GM18511 (cell line): ENCODE results near the gene POLD1.
"Not testable (repeated sequence)": the region's sequence is repeated elsewhere in the genome, so short reads cannot be mapped to it uniquely, and the experiment has no call there.

Experiments used
- ATAC-seq: cut with Tn5 transposase; IDR thresholded peaks from one replicate; pipeline ENCODE4 v1.9.1; 2021; ENCODE audit warnings: mild to moderate bottlenecking, moderate library complexity; ENCODE audit not compliant: unreplicated experiment

POLD1 gene

DNA sequence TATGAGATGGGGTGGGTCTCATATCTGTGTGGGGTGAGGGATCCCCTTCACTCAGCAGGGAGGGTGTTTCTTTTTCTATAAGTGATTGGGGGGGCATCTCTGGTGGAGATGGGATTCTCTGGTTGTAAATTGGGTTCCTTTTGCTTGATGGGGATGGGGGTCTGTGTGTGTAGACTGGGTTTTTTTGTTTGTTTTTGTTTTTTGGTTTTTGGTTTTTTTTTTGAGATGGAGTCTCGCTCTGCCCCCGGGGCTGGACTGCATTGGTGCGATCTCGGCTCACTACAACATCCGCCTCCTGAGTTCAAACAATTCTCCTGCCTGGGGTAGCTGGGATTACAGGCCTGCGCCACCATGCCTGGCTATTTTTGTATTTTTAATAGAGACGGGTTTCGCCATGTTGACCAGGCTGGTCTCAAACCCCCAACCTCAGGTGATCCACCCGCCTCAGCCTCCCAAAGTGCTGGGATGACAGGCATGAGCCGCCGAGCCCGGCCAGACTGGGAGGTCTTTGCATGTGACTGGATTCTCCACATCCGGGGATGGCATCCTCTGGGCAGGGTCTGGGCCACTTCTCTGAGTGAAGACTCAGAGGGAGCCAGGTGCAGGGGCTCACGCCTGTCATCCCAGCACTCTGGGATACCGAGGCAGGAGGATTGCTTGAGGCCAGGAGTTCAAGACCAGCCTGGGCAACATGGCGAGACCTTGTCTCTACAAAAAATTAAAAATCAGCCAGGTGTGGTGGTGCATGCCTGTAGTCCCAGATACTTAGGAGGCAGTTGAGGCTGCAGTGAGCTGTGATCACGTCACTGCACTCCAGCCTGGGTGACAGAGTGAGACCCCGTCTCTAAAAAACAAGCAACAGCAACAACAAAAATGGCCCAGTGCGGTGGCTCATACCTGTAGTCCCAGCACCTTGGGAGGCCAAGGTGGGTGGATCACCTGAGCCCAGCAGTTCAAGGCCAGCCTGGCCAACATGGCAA, 49.3 kb downstream of the POLD1 start:
- no peak for ATAC-seq

DNA sequence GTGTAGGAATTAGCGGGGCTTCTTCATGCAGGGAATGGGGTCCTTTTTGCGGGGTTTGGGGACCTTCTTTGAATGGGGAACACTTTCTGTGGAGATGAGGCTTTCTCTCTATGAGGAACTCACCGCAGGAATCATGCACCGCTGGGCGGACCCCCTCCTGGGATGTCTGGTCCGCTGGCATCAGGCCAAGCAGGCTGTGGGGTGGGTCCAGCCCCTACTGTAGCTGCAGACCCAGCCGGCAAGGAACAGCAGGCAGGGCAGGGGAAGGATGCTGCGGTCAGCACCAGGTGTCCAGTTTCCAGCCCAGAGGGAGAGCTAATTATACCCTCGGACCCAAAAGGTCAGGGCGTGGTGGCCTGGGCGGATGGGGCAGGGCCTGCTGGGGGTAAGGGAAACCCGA, 50.4 kb downstream of the POLD1 start:
- no peak for ATAC-seq

DNA sequence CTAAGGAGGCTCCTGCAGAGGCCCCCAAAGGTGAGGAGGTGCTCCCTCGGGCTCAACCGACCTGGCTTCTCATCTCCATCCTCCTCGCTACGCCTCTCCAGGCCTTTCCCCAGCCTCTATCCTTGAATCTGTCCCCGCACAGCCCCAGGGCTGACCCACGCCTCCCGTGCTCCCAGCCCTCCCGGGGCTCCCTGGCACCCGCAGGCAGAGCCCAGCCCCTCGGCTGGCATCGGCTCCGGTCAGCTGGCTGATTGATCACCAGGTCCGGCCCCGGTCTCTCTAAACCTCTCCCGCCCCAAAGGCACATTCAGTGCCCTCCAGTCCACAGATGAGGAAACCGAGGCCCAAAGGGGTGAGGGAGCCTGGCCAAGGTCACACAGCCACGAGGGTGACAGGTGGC, 51.1 kb downstream of the POLD1 start:
- no peak for ATAC-seq

DNA sequence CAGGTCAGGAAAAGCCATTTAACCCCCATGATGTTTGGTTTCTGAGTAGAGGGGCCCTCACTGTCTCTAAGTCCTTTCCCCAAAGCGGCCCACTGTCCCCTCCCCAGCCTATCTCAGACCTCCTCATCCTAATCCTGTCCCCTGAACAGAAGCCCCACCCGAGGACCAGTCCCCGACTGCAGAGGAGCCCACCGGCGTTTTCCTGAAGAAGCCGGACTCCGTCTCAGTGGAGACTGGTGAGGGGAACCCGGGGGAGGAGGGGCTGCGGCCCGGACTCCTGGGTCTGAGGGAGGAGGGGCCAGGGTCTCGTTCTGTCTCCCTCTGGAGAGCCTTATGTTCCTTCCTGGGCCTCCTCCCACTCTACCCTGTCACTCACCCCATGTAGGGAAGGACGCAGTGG, 51.5 kb downstream of the POLD1 start:
- ATAC-seq = no peak

DNA sequence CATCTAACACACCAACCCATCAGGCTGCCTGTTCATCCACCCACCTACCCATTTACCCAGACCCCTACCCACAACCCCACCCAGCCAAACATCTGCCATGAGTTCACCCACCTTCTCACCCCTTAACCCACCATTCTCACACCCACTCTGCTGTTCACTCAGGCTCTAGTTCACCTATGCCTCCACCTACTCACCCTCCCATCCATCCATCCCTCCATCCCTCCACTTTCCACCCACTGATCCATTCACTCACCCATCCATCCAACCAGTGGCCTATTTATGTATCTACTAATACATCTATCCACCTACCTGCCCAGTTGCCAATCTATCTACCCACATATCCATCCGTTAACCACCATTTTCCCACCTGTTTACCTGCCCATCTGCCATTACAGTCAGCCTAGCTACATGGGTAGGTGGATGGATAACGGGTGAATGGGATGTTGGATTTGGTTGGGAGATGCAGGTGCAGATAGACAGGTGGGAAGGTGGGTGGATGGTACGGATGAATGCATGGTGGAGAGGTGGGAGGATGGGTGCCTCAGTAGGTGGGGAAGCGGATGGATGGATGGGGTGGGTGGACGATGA, 53.8 kb downstream of the POLD1 start:
- no peak for ATAC-seq

DNA sequence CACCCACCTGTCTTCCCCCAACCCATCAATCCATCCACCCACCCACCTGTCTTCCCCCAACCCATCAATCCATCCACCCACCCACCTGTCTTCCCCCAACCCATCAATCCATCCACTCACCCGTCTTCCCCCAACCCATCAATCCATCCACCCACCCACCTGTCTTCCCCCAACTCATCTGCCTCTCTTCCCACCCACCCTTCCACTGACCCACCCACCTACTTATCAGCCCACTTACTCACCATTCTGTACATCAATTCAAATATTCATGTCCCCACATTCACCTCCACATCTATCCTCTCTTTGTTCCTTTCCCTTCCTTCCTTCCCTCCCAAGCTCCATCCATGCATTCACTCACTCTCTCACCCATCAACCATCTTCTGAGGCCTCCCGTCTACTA, 55.0 kb downstream of the POLD1 start:
- ATAC-seq = not testable (repeated sequence)

DNA sequence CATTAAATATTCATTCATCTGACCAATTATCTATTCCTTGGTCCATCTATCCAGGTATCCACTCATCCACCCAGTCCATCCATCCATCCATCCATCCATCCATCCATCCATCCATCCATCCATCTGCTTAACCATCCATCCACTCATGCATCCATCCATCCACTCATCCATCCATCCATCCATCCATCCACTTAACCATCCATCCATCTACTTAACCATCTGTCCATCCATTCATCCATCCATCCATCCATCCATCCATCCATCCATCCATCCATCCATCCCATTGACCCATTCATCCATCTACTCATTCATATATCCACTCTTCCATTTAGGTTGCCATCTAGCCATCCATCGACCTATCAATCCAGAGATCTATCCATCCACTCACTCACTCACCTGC, 59.9 kb downstream of the POLD1 start:
- ATAC-seq = no peak

DNA sequence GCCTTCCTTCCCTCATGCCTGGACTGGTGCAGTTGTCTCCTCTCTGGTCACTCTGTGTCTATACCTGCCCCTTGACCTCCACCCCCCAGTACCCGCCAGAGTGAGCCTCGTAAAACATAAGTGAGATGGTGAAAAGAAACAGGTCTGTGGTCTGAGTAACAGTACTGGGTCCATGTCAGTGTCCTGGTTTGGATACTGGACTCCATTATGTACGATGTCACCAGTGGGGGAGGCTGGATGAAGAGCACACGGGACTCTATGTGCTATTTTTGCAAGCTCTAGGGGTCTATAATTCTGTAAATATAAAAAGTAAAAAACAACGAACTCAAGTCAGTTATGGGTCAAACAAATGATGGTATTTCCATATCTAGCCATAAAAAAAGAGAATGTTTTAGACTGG, 62.9 kb downstream of the POLD1 start:
- ATAC-seq = no peak

DNA sequence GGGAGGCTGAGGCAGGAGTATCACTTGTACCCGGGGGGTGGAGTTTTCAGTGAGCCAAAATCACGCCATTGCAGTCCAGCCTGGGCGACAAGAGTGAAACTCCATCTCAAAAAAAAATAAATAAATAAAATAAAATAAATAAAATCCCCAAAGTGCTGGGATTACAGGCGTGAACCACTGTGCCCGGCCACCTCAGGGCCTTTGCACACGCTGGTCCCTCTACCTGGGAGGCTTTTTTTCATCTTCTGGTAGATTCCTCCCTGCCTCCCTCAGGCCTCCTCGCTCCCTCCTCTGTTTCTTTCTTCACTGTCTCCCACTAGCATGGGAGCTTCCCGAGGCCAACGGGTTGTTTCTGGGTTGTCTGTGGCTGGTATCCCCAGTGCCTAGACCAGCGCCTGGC, 63.6 kb downstream of the POLD1 start:
- ATAC-seq = no peak

DNA sequence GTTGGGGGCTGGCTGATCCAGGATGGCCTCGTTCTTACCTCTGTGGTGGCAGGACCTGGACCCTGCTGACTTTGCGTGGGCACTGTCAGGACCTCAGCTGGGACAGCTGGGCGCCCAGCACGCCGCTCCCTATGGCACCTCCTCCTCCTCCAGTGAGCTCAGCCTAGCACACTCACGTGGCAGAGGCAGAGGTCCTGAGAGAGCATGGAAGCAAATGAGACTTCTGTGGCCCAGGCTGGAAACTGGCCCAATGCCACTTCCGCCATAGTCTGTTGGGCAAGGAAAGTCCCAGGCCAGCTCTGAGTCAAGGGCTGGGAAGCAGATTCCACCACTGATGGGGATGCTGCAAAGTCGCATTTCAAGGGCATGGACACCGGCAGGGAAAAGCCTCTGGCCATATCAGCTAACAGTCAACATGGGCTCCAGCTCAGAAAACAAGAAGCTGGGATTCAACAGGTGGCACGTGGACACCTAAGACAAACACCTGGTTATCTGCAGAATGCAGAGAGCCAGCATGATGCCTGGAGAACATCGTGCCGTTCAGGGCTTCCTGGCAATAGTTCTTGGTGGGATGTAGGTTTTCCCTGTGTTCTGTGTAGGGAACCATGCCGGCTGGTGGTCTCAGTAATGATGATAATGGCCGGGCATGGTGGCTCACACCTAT, 65.2 kb downstream of the POLD1 start:
- ATAC-seq = no peak

DNA sequence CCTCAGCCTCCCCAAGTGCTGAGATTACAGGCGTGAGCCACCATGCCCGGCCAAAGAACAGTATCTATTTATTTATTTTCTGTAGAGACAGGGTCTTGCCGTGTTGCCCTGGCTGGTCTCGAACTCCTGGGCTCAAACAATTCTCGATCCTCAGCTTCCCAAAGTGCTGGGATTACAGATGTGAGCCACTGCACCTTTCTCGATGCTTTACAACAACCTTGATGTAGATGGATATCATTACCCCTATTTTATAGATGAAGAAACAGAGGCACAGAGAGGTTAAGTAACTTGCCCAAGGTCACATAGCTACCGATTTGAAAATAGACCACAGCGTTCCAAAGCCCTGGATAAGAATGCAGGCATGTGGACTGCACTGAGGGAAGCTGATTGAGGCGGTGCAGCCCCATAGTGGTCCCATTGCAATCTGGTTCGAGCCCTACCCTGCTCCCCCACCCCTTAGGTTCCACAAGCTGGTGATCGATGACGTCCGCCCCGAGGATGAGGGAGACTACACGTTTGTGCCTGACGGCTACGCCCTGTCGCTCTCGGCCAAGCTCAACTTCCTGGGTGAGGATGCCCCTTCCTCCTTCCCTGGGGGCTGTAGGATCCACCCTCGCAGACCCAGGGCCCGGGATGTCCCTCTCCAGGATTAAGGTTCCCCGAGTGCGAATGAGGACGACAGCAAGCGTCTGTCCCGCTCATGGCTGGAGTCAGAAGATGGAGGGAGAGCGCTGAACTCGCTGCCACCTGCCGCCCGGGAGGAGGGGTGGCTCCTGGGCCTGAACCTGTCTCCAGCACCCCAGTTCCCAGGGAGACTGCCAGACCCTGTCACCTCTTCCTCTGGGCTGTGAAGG, 66.4 kb downstream of the POLD1 start:
- no peak for ATAC-seq

DNA sequence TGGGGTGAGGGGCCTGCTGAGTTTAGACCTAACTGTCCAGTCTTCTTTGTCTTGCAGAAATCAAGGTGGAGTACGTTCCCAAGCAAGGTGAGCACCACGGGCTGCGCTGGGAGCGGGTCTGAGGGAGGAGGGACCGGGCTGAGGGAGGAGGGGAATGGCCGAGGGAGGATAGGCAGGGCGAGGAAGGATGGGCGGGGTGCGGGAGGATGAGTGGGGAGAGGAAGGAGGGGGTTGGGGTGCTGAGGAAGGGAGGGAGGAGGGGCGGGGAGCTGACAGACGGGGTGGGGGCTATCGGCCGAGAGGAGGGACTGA, 67.0 kb downstream of the POLD1 start:
- no peak for ATAC-seq

DNA sequence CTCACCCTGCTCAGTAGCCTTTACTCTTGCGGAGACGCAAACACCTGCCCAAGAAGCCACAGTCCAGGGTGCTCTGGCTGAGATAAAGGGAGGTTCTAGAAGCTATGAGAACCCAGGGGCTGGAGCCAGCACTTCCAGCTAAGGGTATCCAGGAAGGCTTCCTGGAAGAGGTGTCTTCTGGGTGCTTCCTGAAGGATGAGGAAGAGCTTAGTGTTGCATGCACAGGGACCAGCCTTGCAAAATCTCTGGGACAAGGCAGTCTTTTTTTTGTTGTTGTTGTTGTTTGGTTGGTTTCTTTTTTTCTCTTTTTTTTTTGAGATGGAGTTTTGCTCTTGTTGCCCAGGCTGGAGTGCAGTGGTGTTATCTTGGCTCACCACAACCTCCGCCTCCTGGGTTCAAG, 69.1 kb downstream of the POLD1 start:
- ATAC-seq = no peak

DNA sequence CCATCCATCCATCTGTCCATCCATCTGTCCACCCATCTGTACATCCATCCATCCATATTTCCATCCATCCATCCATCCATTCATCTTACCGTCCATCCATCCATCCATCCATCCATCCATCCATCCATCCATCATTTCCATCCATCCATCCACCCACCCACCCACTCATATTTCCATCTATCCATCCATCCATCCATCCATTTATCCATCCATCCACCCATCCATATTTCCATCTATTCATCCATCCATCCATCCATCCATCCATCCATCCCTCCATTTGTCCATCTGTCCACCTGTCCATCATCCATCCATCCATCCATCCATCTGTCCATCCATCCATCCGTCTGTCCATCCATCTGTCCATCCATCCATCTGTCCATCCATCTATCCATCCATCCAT, 71.8 kb downstream of the POLD1 start:
- no peak for ATAC-seq

DNA sequence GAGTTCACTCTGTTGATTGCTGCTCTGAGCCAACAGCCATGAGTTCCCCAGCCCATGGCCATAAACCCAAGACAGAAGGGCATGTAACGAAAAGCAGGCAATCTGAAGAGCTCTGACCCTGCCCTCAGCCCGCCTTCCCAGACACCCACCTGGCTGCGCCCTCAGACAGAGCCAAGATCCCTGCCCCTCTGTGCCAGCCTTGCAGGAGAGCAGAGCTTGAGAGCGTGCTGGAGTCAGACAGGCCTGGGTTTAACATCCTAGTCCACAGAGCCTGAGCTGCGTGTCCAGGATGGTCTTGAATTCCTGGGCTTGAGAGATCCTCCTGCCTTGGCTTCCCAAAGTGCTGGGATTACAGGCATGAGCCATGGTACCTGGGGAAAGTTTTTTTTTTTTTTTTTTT, 73.2 kb downstream of the POLD1 start:
- ATAC-seq = no peak

DNA sequence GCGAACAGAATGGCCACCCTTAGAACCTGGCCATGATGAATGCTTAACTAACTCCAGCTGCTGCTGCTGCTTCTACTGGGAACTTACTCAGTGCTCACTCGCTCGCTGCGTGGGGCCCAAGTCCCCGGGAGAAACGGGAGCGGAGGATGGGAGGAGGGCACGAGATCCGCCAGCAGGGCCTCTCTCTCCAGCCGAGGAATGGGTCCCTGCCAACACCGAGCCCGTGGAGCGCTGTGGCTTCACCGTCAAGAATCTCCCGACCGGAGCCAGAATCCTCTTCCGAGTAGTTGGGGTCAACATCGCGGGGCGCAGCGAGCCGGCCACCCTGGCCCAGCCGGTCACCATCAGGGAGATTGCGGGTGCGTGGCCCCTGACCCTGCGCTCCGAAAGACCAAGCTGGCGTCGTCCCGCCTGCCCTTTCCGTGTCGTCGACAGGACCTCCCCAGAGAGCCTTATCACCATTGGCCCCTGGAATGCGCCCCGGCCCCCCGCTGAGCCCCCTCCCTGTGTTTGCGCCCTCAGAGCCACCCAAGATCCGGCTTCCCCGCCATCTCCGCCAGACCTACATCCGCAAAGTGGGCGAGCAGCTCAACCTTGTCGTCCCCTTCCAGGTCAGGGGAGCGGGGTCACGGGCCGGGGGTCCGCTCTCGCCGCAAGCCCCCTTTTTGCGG, 74.4 kb downstream of the POLD1 start:
- no peak for ATAC-seq

DNA sequence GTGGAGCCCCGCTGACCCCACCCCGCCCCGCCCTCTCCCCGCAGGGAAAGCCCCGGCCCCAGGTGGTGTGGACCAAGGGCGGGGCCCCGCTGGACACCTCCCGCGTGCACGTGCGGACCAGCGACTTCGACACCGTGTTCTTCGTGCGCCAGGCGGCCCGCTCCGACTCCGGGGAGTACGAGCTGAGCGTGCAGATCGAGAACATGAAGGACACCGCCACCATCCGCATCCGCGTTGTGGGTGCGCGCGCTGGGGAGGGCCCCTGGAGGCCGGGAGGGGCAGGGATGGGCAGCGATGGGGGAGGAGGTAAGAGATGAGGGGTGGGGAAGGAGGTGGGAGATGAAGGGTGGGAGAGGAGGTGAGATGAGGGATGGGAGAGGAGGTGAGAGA, 74.9 kb downstream of the POLD1 start:
- ATAC-seq = no peak

DNA sequence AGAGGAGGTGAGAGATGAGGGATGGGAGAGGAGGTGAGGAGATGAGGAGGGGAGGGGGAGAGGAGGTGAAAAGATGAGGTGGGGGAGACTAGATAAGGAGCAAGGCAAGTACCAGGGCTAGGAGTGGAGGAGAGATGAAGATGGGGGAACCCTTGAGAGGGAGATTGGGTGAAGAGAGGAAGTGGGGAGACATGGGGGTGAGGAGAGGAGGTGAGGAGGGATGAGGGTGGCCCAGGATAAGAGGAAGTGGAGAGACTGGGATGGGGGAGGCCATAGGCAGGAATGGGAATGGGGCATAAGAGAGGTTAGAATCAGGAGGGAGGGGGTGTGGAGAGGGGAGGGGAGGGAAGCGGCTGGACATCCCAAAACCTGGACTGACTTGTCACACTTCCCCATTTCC, 75.5 kb downstream of the POLD1 start:
- no peak for ATAC-seq

DNA sequence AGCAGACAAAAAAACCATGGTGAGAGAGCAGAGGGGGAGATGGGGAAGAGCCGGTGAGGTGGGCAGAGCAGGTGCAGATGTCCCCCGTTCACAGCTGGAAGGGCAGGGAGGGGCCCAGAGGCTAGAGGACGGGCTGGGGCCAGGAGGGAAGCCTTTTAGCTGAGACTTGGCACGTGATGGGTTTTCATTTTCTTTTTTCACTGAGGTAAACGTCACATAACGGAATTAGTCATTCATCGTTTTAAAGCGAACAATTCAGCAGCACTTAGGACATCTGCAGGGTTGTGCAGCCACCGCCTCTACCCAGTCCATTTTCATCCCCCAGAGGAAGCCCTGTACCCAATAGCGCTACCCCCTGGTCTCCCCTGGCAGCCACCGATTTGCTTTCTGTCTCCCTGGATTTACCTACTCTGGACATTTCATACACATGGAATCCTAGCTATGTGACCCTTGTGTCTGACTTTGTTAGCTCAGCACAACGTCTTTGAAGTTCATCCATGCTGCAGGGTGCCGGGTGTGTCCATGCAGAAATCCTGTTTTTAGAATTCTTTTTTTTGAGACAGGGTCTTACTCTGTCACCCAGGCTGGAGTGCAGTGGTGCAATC, 76.1 kb downstream of the POLD1 start:
- no peak for ATAC-seq
